HG03521 (cell line): Measurements from ENCODE around the gene PTDSS2.

ENCODE experiments used
- ATAC-seq: cut with Tn5 transposase; IDR thresholded peaks from one replicate; pipeline ENCODE4 v1.9.1; 2021; ENCODE audit warnings: mild to moderate bottlenecking, moderate library complexity; ENCODE audit not compliant: unreplicated experiment

PTDSS2 gene

GRCh38 chr11:528166-528814, 78.2 kb downstream of the PTDSS2 start:
- no peak for ATAC-seq

GRCh38 chr11:528815-529727, 79.0 kb downstream of the PTDSS2 start:
- ATAC-seq = no peak

GRCh38 chr11:529728-530411, 79.8 kb downstream of the PTDSS2 start:
- no peak for ATAC-seq

GRCh38 chr11:530960-531831, 81.1 kb downstream of the PTDSS2 start:
- no peak for ATAC-seq

- ATAC-seq = no peak
Measured at GRCh38 chr11:531919-532526, 81.9 kb downstream of the PTDSS2 start.

- no peak for ATAC-seq
Measured at GRCh38 chr11:532527-532985, 82.5 kb downstream of the PTDSS2 start.

- ATAC-seq = no peak
Measured at GRCh38 chr11:532986-533585, 83.0 kb downstream of the PTDSS2 start.

GRCh38 chr11:533586-534395, 83.7 kb downstream of the PTDSS2 start:
- ATAC-seq = no peak

GRCh38 chr11:534396-535209, 84.5 kb downstream of the PTDSS2 start:
- ATAC-seq = no peak

- ATAC-seq = no peak
Measured at GRCh38 chr11:535210-535518, 85.1 kb downstream of the PTDSS2 start.

- ATAC-seq = peak; percentile 62
Measured at GRCh38 chr11:535519-536454, 85.7 kb downstream of the PTDSS2 start, which contains the start of gene HRAS. TSS of gene HRAS (minus strand) at chr11:535576.

- ATAC-seq = peak; percentile 42
Measured at GRCh38 chr11:536841-537621, 87.0 kb downstream of the PTDSS2 start, which contains the start of gene LRRC56. TSS of gene LRRC56 (plus strand) at chr11:537527. CDS start at chr11:540685, 3,158 bp downstream.

- ATAC-seq = no peak
Measured at GRCh38 chr11:537622-538430, 87.7 kb downstream of the PTDSS2 start.

- ATAC-seq = no peak
Measured at GRCh38 chr11:538431-539051, 88.5 kb downstream of the PTDSS2 start.

GRCh38 chr11:539971-540481, 89.9 kb downstream of the PTDSS2 start:
- no peak for ATAC-seq
